GM12864 (cell line): ENCODE measurements around the gene HNRNPD.
"Not testable (repeated sequence)": the region's sequence is repeated elsewhere in the genome, so short reads cannot be mapped to it uniquely, and the experiment has no call there.

ENCODE experiments used
- DNase-seq: peaks from one replicate; pipeline ENCODE4 v3.0.0-alpha.2; 2011; ENCODE audit warnings: low read depth
- H3K4me3 ChIP-seq: 2 replicates; pipeline ENCODE4 v1.5.1; 2011; ENCODE audit warnings: mild to moderate bottlenecking, low read depth, low read length, control low read depth
- TF ChIP-seq, protein P1 (sequence below): IDR thresholded peaks from 2 replicates; pipeline ENCODE4 v1.5.1; 2011; ENCODE audit warnings: low read depth, mild to moderate bottlenecking, moderate library complexity, low read length, control low read depth, inconsistent platforms; ENCODE audit errors: missing control alignments

HNRNPD gene, protein sequence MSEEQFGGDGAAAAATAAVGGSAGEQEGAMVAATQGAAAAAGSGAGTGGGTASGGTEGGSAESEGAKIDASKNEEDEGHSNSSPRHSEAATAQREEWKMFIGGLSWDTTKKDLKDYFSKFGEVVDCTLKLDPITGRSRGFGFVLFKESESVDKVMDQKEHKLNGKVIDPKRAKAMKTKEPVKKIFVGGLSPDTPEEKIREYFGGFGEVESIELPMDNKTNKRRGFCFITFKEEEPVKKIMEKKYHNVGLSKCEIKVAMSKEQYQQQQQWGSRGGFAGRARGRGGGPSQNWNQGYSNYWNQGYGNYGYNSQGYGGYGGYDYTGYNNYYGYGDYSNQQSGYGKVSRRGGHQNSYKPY

DNA sequence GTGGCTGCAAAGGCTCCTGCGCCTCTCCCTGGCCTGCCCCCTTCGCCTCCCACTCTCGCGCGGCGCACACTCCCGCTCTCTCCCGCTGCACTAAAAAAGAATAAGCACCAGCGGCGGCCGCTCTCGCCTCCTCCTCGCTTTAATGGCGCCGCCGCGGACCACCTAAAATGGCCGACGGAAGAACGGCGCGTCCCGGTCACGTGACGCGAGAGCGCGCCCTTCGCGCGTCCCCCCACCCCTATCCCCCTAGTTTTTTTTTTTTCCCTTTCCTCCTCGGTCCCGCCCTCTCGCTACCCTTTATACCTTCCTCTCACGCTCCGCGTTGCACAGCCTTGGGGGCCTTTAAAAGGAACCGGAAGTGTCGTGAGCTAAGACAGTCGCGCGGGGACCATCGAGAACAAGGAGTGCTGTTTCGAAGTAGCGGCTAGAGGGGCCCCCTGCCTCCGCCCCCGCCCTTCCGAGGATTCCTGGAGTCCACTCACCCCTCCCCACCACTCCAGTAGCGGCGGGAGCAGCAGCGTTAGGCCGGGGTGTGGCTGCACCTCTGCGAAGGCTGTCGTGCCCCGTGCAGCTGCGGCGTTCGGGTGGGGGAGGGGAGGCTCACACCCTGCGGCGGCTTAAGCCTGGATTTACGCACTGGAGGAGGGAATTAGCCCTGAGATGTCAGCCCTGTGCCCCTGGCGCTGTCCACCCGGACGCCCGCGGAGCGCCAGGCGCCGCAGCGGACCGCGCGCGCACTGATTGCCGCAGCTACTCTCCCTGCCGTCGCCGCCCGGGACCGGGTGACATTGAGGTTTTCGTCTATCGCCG lies at the start of gene HNRNPD:
HNRNPD (minus strand) TSS at position 176 of the 810 bp plus-strand sequence. CDS start 313 bp downstream, outside the sequence.
- peak; percentile 99 for DNase-seq
- TF ChIP-seq, protein P1, sequence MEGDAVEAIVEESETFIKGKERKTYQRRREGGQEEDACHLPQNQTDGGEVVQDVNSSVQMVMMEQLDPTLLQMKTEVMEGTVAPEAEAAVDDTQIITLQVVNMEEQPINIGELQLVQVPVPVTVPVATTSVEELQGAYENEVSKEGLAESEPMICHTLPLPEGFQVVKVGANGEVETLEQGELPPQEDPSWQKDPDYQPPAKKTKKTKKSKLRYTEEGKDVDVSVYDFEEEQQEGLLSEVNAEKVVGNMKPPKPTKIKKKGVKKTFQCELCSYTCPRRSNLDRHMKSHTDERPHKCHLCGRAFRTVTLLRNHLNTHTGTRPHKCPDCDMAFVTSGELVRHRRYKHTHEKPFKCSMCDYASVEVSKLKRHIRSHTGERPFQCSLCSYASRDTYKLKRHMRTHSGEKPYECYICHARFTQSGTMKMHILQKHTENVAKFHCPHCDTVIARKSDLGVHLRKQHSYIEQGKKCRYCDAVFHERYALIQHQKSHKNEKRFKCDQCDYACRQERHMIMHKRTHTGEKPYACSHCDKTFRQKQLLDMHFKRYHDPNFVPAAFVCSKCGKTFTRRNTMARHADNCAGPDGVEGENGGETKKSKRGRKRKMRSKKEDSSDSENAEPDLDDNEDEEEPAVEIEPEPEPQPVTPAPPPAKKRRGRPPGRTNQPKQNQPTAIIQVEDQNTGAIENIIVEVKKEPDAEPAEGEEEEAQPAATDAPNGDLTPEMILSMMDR: no peak
- H3K4me3 ChIP-seq: peak within 1 kb of the TSS; percentile 99

DNA sequence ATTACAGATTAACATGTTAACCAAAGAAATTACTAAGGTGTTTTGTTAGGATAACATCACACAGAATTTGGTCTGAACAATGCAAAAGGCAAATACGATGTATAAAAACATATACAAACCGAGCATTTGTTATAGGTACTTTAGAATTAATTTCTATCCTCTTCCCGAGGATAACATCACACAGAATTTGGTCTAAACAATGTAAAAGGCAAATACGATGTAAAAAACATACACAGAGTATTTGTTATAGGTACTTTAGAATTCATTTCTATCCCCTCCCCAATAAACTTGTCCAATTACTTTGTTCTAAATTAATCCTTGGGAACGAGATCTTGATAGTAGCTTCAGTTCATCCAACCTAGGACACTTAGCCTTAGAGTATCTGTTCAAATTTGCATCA lies 48.8 kb upstream of the HNRNPD start:
- DNase-seq: no peak
- no peak overlapping the region for H3K4me3 ChIP-seq
- TF ChIP-seq, protein P1: no peak

DNA sequence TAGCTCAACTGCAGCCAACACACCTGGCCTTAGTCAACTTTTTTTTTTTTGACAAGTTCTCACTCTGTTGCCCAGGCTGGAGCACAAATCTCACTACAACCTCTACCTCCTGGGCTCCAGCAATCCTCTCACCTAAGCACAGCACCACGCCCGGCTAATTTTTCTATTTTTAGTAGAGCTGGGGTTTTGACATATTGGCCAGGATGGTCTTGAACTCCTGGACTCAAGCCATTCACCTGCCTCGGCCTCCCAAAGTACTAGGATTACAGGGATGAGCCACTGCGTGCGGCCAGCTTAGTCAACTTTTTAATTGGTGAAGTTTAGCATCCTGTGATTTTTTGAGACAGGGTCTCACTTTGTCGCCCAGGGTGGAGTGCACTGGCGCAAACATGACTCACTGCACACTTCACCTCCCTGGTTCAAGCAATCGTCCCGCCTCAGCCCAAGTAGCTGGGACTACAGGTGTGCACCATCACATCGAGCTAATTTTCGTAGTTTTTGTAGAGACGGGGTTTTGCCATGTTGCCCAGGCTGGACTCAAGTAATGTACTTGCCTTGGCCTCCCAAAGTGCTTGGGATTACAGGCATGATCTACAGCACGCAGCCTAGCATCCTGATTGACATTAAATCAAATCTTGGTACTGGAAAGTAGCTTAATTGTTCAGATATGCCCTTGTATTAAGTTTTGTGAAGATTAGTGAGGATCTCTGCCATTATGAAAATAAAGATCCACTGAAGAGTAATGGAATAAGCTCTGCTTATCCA lies 48.2 kb upstream of the HNRNPD start:
- TF ChIP-seq, protein P1: no peak
- DNase-seq: no peak

DNA sequence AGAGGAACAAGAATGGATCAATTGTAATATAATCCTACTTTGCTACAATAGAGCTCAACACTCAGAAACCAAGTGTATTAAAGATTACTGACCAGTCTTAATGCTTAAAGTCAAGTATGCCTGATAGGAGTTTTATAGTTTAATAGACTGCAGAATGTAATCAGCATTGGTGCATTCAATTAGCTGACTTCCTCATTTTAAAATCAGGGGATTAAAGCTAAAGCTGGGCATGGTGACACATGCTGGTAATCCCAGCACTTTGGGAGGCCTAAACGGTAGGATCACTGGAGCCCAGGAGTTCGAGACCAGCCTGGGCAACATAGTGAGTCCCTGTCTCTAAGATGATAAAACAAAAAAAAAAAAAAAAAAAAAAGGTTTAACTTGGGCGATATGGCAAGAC lies 45.7 kb upstream of the HNRNPD start:
- DNase-seq: no peak
- TF ChIP-seq, protein P1: no peak
- no peak overlapping the region for H3K4me3 ChIP-seq

More for the DNA sequence above, 48.2 kb upstream of the HNRNPD start:
- no peak overlapping the region for H3K4me3 ChIP-seq

DNA sequence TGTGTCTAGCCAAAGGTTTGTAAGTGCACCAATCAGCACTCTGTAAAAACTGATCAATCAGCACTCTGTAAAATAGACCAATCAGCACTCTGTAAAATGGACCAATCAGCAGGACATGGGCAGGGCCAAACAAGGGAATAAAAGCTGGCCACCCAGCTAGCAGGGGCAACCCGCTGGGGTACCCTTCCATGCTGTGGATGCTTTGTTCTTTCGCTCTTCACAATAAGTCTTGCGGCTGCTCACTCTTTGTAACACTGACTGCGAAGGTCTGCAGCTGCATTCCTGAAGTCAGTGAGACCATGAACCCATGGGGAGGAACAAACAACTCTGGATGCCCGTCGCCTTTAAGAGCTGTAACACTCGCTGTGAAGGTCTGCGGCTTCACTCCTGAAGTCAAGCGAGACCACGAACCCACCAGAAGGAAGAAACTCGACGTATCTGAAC lies 42.2 kb upstream of the HNRNPD start:
- no peak overlapping the region for H3K4me3 ChIP-seq
- DNase-seq: no peak
- TF ChIP-seq, protein P1: no peak

DNA sequence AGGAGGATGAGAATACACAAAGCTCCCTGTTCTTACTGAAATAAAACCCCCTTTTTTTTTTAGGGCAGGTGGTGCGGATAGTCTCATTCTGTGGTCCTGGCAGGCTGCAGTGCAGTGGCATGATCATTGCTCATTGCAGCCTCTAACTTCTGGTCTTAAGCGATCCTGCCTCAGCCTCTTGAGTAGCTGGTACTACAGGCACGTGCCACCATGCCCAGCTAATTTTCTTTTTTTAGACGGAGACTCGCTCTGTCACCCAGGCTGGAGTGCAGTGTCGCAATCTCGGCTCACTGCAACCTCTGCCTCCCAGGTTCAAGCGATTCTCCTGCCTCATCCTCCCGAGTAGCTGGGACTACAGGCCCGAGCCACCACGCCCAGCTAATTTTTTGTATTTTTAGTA lies 41.3 kb upstream of the HNRNPD start:
- not testable (repeated sequence) for H3K4me3 ChIP-seq, DNase-seq

DNA sequence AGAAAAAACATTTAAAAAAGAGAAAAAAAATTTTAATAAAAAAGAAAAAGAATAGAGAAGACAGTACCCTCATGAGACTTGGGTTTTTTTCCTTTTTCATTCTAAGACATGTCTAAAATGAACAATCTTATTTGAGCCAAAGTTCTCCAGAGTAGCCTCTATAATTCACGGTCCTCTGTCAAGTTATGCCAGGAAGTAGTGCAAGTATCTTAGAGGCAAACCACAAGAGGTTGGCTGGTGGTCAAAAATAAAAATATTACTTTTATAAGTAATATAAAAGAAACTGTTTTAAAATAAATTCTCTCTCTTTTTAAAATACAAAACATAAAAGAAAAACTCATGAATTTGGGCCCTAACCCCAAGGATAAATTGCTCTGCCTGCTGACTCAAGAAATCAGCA lies 29.9 kb upstream of the HNRNPD start:
- H3K4me3 ChIP-seq: no peak overlapping the region
- DNase-seq: no peak
- TF ChIP-seq, protein P1: no peak
